Heart left ventricle (tissue), 16 donors: Measurements from ENCODE around the gene GNG8. TPM values are rescaled to one million over a fixed set of nuclear protein-coding genes. Genes with fewer than 3 reads are reported as not detected.
A peak's percentile ranks its signal among the peaks of the same experiment; 100 is the strongest.
"Not testable (repeated sequence)": the region's sequence is repeated elsewhere in the genome, so short reads cannot be mapped to it uniquely, and the experiment has no call there.

Source experiments
- ATAC-seq, 4 donors: fragments of 200-7000 bp; cut with Tn5 transposase; one replicate each; pipeline ENCODE4 v1.9.1; 2020 to 2022; ENCODE audit warnings: moderate library complexity in 4 of 4, mild to moderate bottlenecking in 3 of 4, moderate number of reproducible peaks in 1 of 4
- DNase-seq, 5 donors: peaks; one replicate each; pipeline ENCODE4 v3.0.0-alpha.2; 2020
- H3K27ac ChIP-seq, 12 donors: fragments of 200-600 bp; sonication (generic) in 4 of 12; one replicate each; pipeline versions ENCODE4 v1.5.0 to v1.8.0; 2016 to 2022; ENCODE audit warnings: mild to moderate bottlenecking in 2 of 12
- H3K27me3 ChIP-seq, 9 donors: fragments of 200-600 bp; sonication (generic) in 2 of 9; one replicate each; pipeline versions ENCODE4 v1.5.1 to v1.8.0; 2016 to 2022; ENCODE audit warnings: mild to moderate bottlenecking in 3 of 9
- H3K36me3 ChIP-seq, 9 donors: fragments of 200-600 bp; sonication (generic) in 2 of 9; one replicate each; pipeline versions ENCODE4 v1.5.0 to v1.8.0; 2018 to 2022; ENCODE audit warnings: mild to moderate bottlenecking in 2 of 9
- H3K4me1 ChIP-seq, 12 donors: fragments of 200-600 bp; sonication (generic) in 4 of 12; one replicate each; pipeline versions ENCODE4 v1.5.0 to v1.8.0; 2016 to 2022; ENCODE audit warnings: mild to moderate bottlenecking in 3 of 12
- H3K4me3 ChIP-seq, 12 donors: fragments of 200-600 bp; sonication (generic) in 4 of 12; one replicate each; pipeline versions ENCODE4 v1.5.0 to v1.8.0; 2017 to 2022; ENCODE audit warnings: mild to moderate bottlenecking in 9 of 12, moderate library complexity in 4 of 12
- H3K9me3 ChIP-seq, 12 donors: fragments of 200-600 bp; sonication (generic) in 4 of 12; one replicate each; pipeline versions ENCODE4 v1.5.0 to v1.8.0; 2016 to 2022; ENCODE audit warnings: mild to moderate bottlenecking in 1 of 12
- POLR2A ChIP-seq, 2 donors: fragments of 450-650 bp; IDR thresholded peaks; one replicate each; pipeline ENCODE4 v1.6.1; 2017; ENCODE audit warnings: antibody characterized with exemption in 2 of 2, mild to moderate bottlenecking in 2 of 2, moderate library complexity in 2 of 2
- WGBS, 4 donors: extraction: QIAGEN DNeasy Blood & Tissue Kit in 2 of 4; methylation state at CpG; one replicate each; pipeline versions ENCODE4 v1.1.5 to v1.1.7; 2013 to 2018; 5-methylcytosine and 5-hydroxymethylcytosine counted together
- intact Hi-C, 10 donors: fragments of 100-400 bp; cut with DNase I; formaldehyde crosslinking; loops; one replicate each; pipeline versions ENCODE4 v1.11.1 to v1.14.2; 2022
- polyA plus RNA-seq, 2 donors: library from polyadenylated mRNA; stranded (reverse); fragments of 200-250 nt; gene quantifications; one replicate each; pipeline ENCODE4 v1.2.3, GENCODE V29; 2013
- total RNA-seq, 9 donors: library from RNA; depleted of rRNA in 2 of 9; stranded (reverse); fragments of >200 nt in 2 of 9; fragmentation: NEBNext Ultra II Directional in 3 of 9; extraction: Animal tissue kit (Norgen Biotek cat#: 25700) in 3 of 9; gene quantifications; one replicate each; pipeline versions ENCODE4 v1.1.0 to v1.2.4, GENCODE V29; 2016 to 2023
- TF ChIP-seq, protein P1 (sequence below), 12 donors: fragments of 200-600 bp; sonication (generic) in 4 of 12; IDR thresholded peaks; one replicate each; pipeline versions ENCODE4 v1.5.0 to v1.8.0; 2018 to 2022; ENCODE audit warnings: antibody characterized with exemption in 12 of 12, mild to moderate bottlenecking in 5 of 12
- donor health status: ischemic (EF 13 %, LVEDD 7.1; RV severe dilation, severe dysfunction).
- donor health status: healthy with polysubstance abuse.
- donor health status: DM: no; HTN: yes; CAD: no.
- donor health status: DM: no; HTN: no; CAD: no.
- donor health status: ischemic (EF 25% LVEDD 6.9; RV normal size, moderate dysfunction).
- donor health status: ischemic (EF 25% LVEDD 5.7; RV mildly dilated, moderate dysfunction).
- donor health status: healthy.
- donor health status: DM: yes; HTN: yes; CAD: no.
- donor health status: ischemic (EF 35%, LVEDD 5.7; RV mildly dilated, moderate dysfunction).
- donor health status: nonischemic (EF 11% LVEDD 7.7; RV severe dilation, severe dysfunction).
- donor health status: DM: yes; HTN: yes; CAD: no.
- donor health status: PGD.
- donor health status: ischemic (EF 29% LVEDD 5.4; RV normal size, mild dysfunction).
- donor health status: nonischemic (EF 23%, LVEDD 6.1; RV moderate dilation, normal function).

The GNG8 gene
- total and polyA plus RNA-seq, 11 donors, result not detected

DNA sequence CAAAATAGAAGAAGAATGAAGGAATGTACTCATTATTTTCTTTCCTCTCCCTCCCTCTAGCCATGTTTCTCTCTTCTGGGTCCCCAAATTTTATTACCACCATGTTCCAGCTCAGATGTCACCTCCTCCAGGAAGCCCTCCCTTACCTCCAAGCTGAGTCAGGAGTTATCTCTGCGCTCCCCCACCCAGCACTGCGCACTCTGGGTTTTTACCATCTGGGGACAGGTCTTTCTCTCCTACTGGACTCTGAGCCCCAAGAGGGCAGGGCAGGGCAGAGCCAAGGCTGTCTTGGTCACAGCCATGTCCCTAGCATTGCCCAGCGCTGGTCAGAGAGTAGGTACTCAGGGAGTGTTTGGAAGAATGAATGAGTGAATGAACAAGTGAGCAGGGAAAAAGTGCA is 2.9 kb downstream of the GNG8 start:
- TF ChIP-seq POLR2A (IDR thresholded peaks at IDR 0.05), result no peak
- TF ChIP-seq, protein P1, sequence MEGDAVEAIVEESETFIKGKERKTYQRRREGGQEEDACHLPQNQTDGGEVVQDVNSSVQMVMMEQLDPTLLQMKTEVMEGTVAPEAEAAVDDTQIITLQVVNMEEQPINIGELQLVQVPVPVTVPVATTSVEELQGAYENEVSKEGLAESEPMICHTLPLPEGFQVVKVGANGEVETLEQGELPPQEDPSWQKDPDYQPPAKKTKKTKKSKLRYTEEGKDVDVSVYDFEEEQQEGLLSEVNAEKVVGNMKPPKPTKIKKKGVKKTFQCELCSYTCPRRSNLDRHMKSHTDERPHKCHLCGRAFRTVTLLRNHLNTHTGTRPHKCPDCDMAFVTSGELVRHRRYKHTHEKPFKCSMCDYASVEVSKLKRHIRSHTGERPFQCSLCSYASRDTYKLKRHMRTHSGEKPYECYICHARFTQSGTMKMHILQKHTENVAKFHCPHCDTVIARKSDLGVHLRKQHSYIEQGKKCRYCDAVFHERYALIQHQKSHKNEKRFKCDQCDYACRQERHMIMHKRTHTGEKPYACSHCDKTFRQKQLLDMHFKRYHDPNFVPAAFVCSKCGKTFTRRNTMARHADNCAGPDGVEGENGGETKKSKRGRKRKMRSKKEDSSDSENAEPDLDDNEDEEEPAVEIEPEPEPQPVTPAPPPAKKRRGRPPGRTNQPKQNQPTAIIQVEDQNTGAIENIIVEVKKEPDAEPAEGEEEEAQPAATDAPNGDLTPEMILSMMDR (IDR thresholded peaks at IDR 0.05), result no peak
- no peak for ATAC-seq
- Histone ChIP-seq H3K9me3 (no peaks in the 10 kb centered on the region), H3K27me3 (peaks cover 0 to 27% (median 3%) of the 10 kb centered on the region in 9 donors), H3K36me3 (no peaks in the 10 kb centered on the region), H3K4me1 (peaks cover 0 to 41% (median 17%) of the 10 kb centered on the region in 12 donors), H3K4me3 (no peak overlapping the region), H3K27ac (no peak overlapping the region)
- intact Hi-C loops, result no loop called here
- WGBS, 4 donors, result 89 to 96% (median 94%) methylated on average over 3 of the region's 3 CpGs
- DNase-seq, result no peak

DNA sequence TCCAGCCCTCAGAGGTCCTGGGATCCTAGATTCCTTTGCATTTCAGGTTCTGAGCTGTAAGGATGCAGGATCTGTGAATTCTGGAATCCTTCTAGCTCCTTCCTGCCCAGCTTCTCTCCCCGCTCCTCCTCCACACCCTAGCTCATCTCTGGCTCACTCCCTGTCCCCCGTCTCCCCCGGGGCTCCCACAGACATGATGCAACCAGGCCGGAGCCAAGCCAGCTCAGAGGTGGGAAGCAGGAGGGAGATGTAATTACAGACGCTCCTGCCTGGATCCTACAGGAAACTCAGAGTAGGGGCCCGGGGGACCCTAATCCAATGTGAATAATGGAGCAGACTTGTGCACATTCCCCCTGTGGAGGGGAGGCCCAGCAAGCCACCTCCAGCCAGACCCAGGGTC is 4.5 kb downstream of the GNG8 start:
- Histone ChIP-seq H3K9me3 (no peaks in the 10 kb centered on the region), H3K4me1 (peaks cover 0 to 41% (median 17%) of the 10 kb centered on the region in 12 donors), H3K4me3 (no peak overlapping the region), H3K27ac (peak overlapping the region in 2 of 12 donors; percentile 14 to 54), H3K27me3 (peaks cover 0 to 27% (median 3%) of the 10 kb centered on the region in 9 donors), H3K36me3 (no peaks in the 10 kb centered on the region)
- 44 to 54% (median 51%) methylated on average over 6 of the region's 6 CpGs for WGBS, 4 donors
- peak in 1 of 4 donors; percentile 27 for ATAC-seq
- peak in 1 of 5 donors; percentile 57 for DNase-seq
- intact Hi-C loops, result no loop called here
- TF ChIP-seq, protein P1 (IDR thresholded peaks at IDR 0.05), result no peak
- TF ChIP-seq POLR2A (IDR thresholded peaks at IDR 0.05), result no peak

DNA sequence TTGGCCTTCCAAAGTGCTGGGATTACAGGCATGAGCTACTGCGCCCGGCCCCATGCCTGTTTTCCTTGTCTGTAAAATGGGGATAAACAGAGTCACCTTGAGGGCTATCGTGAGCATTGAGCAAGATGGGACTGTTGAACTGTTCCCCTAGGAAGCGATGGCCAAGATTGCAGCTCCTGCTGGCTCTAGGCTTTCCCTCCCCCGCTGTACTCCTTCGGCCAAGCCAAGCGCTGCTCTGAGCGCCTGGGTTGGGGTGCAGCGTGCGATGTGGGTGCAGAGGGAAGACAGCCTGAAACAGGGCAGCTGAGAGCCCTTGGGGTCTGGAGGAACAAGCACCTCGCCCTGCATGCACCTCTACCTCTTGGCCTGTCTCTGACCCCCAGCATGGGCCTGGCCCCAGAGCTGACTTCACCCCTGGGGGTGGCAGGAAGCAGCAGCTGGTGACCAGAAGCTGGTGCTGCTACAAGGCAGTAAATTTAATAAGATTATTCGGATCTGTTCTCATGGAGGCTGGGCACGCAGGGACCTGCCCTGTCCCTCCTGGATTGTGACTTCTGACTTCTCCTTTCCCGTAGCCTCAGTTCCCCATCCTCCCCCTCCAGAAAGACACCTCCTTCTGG is 5.3 kb downstream of the GNG8 start:
- ATAC-seq (peak in 1 of 4 donors; percentile 19), DNase-seq (peak in 1 of 5 donors; percentile 17)
- Histone ChIP-seq H3K27ac (peak overlapping the region in 3 of 12 donors; percentile 14 to 54 (median 38)), H3K36me3 (no peaks in the 10 kb centered on the region), H3K27me3 (peaks cover 0 to 25% (median 3%) of the 10 kb centered on the region in 9 donors), H3K9me3 (no peaks in the 10 kb centered on the region), H3K4me1 (peaks cover 0 to 40% (median 23%) of the 10 kb centered on the region in 12 donors), H3K4me3 (no peak overlapping the region)
- WGBS, 4 donors, result 82 to 88% (median 87%) methylated on average over 13 to 14 of the region's 14 CpGs
- intact Hi-C loops, result no loop called here
- no peak for TF ChIP-seq POLR2A (IDR thresholded peaks at IDR 0.05)
- TF ChIP-seq, protein P1 (IDR thresholded peaks at IDR 0.05), result no peak

DNA sequence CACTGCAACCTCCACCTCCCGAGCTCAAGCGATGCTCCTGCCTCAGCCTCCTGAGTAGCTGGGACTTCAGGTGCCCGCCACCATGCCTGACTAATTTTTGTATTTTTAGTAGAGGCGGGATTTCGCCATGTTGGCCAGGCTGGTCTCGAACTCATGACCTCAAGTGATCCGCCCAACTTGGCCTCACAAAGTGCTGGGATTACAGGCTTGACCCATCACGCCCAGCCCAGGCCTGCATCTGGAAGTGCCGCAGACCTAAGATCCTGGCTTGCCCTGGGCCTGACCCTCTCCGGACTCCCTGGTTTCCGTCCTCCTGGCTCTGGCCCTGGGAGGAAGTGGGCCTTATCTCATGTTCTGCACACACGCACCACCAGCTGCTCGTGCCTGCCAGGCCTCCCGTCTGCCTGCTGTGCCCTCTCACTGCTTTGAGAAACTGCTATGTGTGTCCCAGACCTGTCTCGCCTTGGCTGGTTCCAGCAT is 6.4 kb downstream of the GNG8 start:
- no peak for TF ChIP-seq POLR2A (IDR thresholded peaks at IDR 0.05)
- TF ChIP-seq, protein P1 (IDR thresholded peaks at IDR 0.05), result no peak
- WGBS, 4 donors, result 58 to 66% (median 62%) methylated on average over 11 to 15 of the region's 15 CpGs
- H3K27me3 ChIP-seq, result peaks cover 0 to 18% (median 0%) of the 10 kb centered on the region in 9 donors
- H3K27ac ChIP-seq, result peak overlapping the region in 8 of 12 donors; percentile 8 to 54 (median 33)
- no peak overlapping the region for H3K4me3 ChIP-seq
- H3K9me3 ChIP-seq, result no peaks in the 10 kb centered on the region
- DNase-seq (peak in 1 of 5 donors; percentile 67), ATAC-seq (peak in 3 of 4 donors; percentile 17 to 40 (median 38))
- peaks cover 0 to 47% (median 27%) of the 10 kb centered on the region in 12 donors for H3K4me1 ChIP-seq
- H3K36me3 ChIP-seq, result no peaks in the 10 kb centered on the region
- intact Hi-C loops, result no loop called here

DNA sequence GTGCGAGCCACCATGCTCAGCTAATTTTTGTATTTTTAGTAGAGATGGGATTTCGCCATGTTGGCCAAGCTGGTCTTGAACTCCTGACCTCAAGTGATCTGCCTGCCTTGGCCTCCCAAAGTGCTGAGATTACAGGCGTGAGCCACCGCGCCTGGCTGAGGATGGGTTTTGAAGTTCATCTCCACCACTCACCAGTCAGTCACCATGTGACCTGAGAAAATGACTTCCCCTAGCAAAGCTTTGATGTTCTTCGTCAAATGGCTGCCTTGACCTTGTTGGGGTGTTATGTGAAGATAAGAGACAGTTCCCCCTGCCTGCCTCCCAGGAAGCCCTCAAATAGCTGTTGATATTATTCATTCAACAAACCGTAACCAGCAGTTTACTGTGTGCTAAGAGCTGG is 7.0 kb downstream of the GNG8 start:
- WGBS, 4 donors, result 90 to 95% (median 93%) methylated on average over 7 of the region's 7 CpGs
- Histone ChIP-seq H3K27me3 (peaks cover 0 to 13% (median 0%) of the 10 kb centered on the region in 9 donors), H3K4me1 (peaks cover 0 to 51% (median 26%) of the 10 kb centered on the region in 12 donors), H3K27ac (peak overlapping the region in 2 of 12 donors; percentile 38 to 54)
- H3K4me3 ChIP-seq, H3K9me3 ChIP-seq, intact Hi-C loops, DNase-seq, ATAC-seq, H3K36me3 ChIP-seq: not testable (repeated sequence)
